Endodermal cell (in vitro differentiated cells): ENCODE data around the gene C2orf81. TPM values are rescaled to one million over a fixed set of nuclear protein-coding genes. Genes with fewer than 3 reads are reported as not detected.

ENCODE experiments used
- DNase-seq: peaks from one replicate; pipeline ENCODE4 v3.0.0-alpha.2; 2017
- H3K27ac ChIP-seq: 2 replicates; pipeline ENCODE4 v1.5.1; 2013; ENCODE audit warnings: mild to moderate bottlenecking, low read depth, low read length, moderate library complexity
- H3K27me3 ChIP-seq: 2 replicates; pipeline ENCODE4 v1.6.1; 2013; ENCODE audit warnings: mild to moderate bottlenecking, low read length, moderate library complexity; ENCODE audit not compliant: insufficient read depth, control insufficient read depth, poor library complexity, severe bottlenecking
- H3K36me3 ChIP-seq: 2 replicates; pipeline ENCODE4 v1.7.0; 2013; ENCODE audit warnings: mild to moderate bottlenecking, low read length, moderate library complexity; ENCODE audit not compliant: control insufficient read depth, insufficient read depth
- H3K4me1 ChIP-seq: one replicate; pipeline ENCODE4 v1.7.0; 2013; ENCODE audit warnings: low read length; ENCODE audit not compliant: control insufficient read depth, insufficient read depth
- H3K4me3 ChIP-seq: 2 replicates; pipeline ENCODE4 v1.5.1; 2013; ENCODE audit warnings: mild to moderate bottlenecking, low read length, moderate library complexity
- H3K9ac ChIP-seq: 2 replicates; pipeline ENCODE4 v1.6.1; 2013; ENCODE audit warnings: mild to moderate bottlenecking, low read length, moderate library complexity; ENCODE audit not compliant: poor library complexity, severe bottlenecking; ENCODE audit errors: extremely low read depth
- H3K9me3 ChIP-seq: 2 replicates; pipeline ENCODE4 v1.6.1; 2013; ENCODE audit warnings: mild to moderate bottlenecking, low read length, moderate library complexity; ENCODE audit not compliant: control insufficient read depth
- H3K27ac Mint-ChIP-seq: 2 replicates; pipeline ENCODE4 v1.8.0; 2020; ENCODE audit warnings: mixed read lengths
- H3K27me3 Mint-ChIP-seq: 2 replicates; pipeline ENCODE4 v1.8.0; 2021; ENCODE audit warnings: mild to moderate bottlenecking, mixed read lengths; ENCODE audit not compliant: insufficient read depth
- H3K36me3 Mint-ChIP-seq: 2 replicates; pipeline ENCODE4 v1.8.0; 2020; ENCODE audit warnings: low read depth, mixed read lengths
- H3K4me1 Mint-ChIP-seq: 2 replicates; pipeline ENCODE4 v1.8.0; 2020; ENCODE audit warnings: mixed read lengths
- H3K4me3 Mint-ChIP-seq: 2 replicates; pipeline ENCODE4 v1.8.0; 2020; ENCODE audit warnings: mild to moderate bottlenecking, moderate library complexity, mixed read lengths
- H3K9me3 Mint-ChIP-seq: 2 replicates; pipeline ENCODE4 v1.8.0; 2020; ENCODE audit warnings: mild to moderate bottlenecking, mixed read lengths
- WGBS, 2 experiments: methylation state at CpG; one replicate each; pipeline versions ENCODE4 v1.1.5 to v1.1.7; 2013; ENCODE audit warnings: missing lambda C conversion rate in 2 of 2, mixed read lengths in 1 of 2; ENCODE audit not compliant: insufficient coverage in 1 of 2, insufficient read length in 1 of 2; 5-methylcytosine and 5-hydroxymethylcytosine counted together
- total RNA-seq, 2 donors: library from RNA; stranded (reverse); fragmentation: NEBNext Ultra II Directional in 1 of 2; extraction: Animal tissue kit (Norgen Biotek cat#: 25700) in 1 of 2; gene quantifications; 2 replicates in 1 of 2; 3 replicates in 1 of 2; pipeline ENCODE4 v1.2.1, GENCODE V29; 2021
- TF ChIP-seq, protein P1 (sequence below): fragments of 200-600 bp; sonication (generic); conservative IDR thresholded peaks from 2 replicates; pipeline ENCODE4 v1.5.0; 2021; ENCODE audit warnings: antibody characterized with exemption, mild to moderate bottlenecking

C2orf81 gene
- total RNA-seq, 2 donors from 2014 or later: 3.8 to 4.8 TPM

DNA sequence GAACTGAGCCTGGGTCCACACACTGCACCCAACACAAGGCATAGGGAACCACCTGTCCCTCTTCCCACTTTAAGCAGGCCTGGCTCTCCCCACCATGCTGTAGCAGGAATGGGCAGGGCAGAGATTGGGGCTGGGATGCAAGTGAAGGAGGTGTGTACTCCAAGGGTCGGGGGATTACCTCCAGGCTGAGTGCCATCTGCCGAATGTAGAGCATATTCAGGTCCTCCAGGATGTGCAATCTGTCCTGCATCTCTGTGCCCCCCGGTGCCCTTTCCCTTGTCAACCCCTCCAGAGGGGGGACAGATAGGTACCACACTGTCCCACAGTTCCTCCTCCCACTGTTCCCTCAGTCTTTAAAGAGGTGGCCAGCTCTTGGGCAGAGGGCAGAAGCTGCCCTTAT is 18.0 kb upstream of the C2orf81 start:
- no peaks in the 10 kb centered on the region for H3K9me3 ChIP-seq
- no peaks in the 10 kb centered on the region for H3K27me3 Mint-ChIP-seq
- H3K4me3 ChIP-seq: peak overlapping the region; percentile 96
- H3K36me3 Mint-ChIP-seq: peaks cover 30% of the 10 kb centered on the region
- H3K4me1 ChIP-seq: peaks cover 12% of the 10 kb centered on the region
- H3K4me3 Mint-ChIP-seq: peak overlapping the region; percentile 96
- no peaks in the 10 kb centered on the region for H3K27me3 ChIP-seq
- 65 to 80% methylated on average over 2 to 3 of the region's 3 CpGs for WGBS, 2 experiments
- H3K36me3 ChIP-seq: peaks cover 49% of the 10 kb centered on the region
- TF ChIP-seq, protein P1, sequence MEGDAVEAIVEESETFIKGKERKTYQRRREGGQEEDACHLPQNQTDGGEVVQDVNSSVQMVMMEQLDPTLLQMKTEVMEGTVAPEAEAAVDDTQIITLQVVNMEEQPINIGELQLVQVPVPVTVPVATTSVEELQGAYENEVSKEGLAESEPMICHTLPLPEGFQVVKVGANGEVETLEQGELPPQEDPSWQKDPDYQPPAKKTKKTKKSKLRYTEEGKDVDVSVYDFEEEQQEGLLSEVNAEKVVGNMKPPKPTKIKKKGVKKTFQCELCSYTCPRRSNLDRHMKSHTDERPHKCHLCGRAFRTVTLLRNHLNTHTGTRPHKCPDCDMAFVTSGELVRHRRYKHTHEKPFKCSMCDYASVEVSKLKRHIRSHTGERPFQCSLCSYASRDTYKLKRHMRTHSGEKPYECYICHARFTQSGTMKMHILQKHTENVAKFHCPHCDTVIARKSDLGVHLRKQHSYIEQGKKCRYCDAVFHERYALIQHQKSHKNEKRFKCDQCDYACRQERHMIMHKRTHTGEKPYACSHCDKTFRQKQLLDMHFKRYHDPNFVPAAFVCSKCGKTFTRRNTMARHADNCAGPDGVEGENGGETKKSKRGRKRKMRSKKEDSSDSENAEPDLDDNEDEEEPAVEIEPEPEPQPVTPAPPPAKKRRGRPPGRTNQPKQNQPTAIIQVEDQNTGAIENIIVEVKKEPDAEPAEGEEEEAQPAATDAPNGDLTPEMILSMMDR: no peak
- H3K9ac ChIP-seq: peak overlapping the region; percentile 95
- peaks cover 38% of the 10 kb centered on the region for H3K4me1 Mint-ChIP-seq
- H3K9me3 Mint-ChIP-seq: no peaks in the 10 kb centered on the region
- DNase-seq: peak; percentile 41
- H3K27ac Mint-ChIP-seq: peak overlapping the region; percentile 99
- H3K27ac ChIP-seq: peak overlapping the region; percentile 98

DNA sequence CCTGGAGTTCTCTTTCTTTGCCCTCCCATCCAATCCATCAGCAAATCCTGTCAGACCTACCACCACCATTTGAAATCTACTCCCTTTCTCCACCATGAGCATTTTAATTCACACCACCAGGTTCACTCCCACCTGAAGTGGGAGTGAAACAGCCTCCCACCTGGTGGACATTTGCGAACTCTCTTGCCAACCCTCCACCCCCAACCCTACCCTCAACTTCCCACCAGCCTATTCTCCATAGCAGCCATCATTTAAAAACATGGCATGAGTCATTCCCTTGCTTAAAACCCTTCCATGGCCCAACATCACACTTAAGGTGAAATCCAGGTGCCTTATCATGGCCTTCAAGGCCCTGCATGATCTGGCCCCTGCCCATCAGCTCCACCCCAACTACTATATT is 16.8 kb upstream of the C2orf81 start:
- Histone ChIP-seq H3K9ac (no peak overlapping the region), H3K36me3 (peaks cover 55% of the 10 kb centered on the region), H3K27me3 (no peaks in the 10 kb centered on the region), H3K9me3 (no peaks in the 10 kb centered on the region), H3K27ac (no peak overlapping the region), H3K4me3 (peak overlapping the region; percentile 96), H3K4me1 (peaks cover 12% of the 10 kb centered on the region)
- Mint-ChIP-seq H3K4me1 (peaks cover 35% of the 10 kb centered on the region), H3K9me3 (no peaks in the 10 kb centered on the region), H3K4me3 (peak overlapping the region; percentile 96), H3K36me3 (peaks cover 35% of the 10 kb centered on the region), H3K27ac (peak overlapping the region; percentile 35), H3K27me3 (no peaks in the 10 kb centered on the region)
- WGBS, 2 experiments: 86 to 98% methylated on average over 1 of the region's 1 CpG
- TF ChIP-seq, protein P1: peak; percentile 32
- peak; percentile 38 for DNase-seq

DNA sequence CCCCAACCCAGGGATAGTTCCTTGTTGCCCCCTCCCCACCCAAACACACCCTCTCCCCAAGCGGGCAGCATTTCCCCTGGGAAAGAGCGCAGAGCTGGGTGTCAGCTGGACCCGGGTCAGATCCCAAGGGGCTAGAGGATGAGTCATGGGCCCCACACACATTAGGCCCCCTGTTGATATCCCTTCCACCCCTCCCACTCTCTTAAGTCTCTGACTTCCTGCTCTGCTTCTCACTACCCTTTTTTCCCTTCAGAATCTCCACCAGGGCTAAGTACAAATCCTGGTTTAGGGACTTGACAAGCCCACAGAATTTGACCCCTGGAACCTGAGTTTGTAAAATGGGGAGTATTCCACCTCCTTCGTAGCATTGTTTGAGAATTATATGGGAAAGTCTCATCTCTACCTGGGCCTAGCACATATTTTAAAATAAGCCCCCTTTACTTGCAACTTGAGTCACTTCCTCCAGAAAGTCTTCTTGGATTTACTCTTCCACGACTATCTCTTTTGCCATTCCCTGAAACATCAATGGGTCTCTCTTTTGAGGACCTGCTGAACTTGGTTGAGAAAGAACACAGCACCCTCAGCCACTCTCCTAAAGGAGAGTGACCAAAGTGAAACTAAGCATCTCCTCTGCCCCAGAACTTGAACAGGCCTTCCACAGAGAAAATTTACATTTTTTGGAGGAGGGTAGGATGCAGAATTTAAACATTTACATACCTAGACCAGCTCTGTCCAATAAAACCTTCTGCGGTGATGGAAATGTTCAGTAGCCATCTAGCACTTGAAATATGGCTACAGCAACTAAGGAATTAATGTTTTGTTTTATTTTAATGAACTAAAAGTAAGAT is 15.7 kb upstream of the C2orf81 start:
- H3K27ac ChIP-seq: no peak overlapping the region
- TF ChIP-seq, protein P1: no peak
- peaks cover 35% of the 10 kb centered on the region for H3K4me1 Mint-ChIP-seq
- no peak overlapping the region for H3K4me3 ChIP-seq
- peak overlapping the region; percentile 8 for H3K4me3 Mint-ChIP-seq
- no peak overlapping the region for H3K9ac ChIP-seq
- DNase-seq: peak; percentile 74
- H3K36me3 Mint-ChIP-seq: peaks cover 43% of the 10 kb centered on the region
- no peaks in the 10 kb centered on the region for H3K9me3 ChIP-seq
- no peaks in the 10 kb centered on the region for H3K27me3 Mint-ChIP-seq
- H3K27me3 ChIP-seq: no peaks in the 10 kb centered on the region
- peaks cover 62% of the 10 kb centered on the region for H3K36me3 ChIP-seq
- 85 to 100% methylated on average over 3 to 6 of the region's 6 CpGs for WGBS, 2 experiments
- H3K9me3 Mint-ChIP-seq: no peaks in the 10 kb centered on the region
- peaks cover 12% of the 10 kb centered on the region for H3K4me1 ChIP-seq
- H3K27ac Mint-ChIP-seq: peak overlapping the region; percentile 44
